HTR-8/SVneo (cell line): Measurements from ENCODE around the gene EEF1AKMT3.
A peak's percentile ranks its signal among the peaks of the same experiment; 100 is the strongest.

ENCODE experiments used
- DNase-seq: peaks from one replicate; pipeline ENCODE4 v3.0.0; 2011; ENCODE audit warnings: low spot score, mixed read lengths; ENCODE audit not compliant: insufficient read length
- FAIRE-seq: peaks from 2 replicates; lab custom pipeline; 2011; peaks lifted over from hg19 to GRCh38; lab: Jason Lieb, UNC

EEF1AKMT3 gene

DNA sequence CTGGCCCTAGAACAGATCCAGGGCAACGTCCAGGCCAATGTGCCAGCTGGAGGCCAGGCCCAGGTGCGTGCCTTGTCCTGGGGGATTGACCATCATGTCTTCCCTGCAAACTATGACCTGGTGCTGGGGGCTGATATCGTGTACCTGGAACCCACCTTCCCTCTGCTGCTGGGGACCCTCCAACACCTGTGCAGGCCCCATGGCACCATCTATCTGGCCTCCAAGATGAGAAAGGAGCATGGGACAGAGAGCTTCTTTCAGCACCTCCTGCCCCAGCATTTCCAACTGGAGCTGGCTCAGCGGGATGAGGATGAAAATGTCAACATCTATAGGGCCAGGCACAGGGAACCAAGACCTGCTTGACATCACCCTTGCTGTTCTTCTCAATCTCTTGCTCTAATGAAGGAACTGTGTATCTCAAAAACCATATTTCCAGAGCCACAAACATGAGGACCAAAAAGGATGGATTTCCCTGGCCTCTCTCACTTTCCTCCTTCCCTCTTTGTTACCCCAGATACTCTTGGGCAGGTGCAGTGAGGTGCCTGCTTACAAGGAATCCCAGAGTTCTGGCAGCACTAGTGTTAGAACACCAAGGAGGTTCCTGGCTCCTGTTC is 8.0 kb downstream of the EEF1AKMT3 start:
- DNase-seq (no peak), FAIRE-seq (no peak)

DNA sequence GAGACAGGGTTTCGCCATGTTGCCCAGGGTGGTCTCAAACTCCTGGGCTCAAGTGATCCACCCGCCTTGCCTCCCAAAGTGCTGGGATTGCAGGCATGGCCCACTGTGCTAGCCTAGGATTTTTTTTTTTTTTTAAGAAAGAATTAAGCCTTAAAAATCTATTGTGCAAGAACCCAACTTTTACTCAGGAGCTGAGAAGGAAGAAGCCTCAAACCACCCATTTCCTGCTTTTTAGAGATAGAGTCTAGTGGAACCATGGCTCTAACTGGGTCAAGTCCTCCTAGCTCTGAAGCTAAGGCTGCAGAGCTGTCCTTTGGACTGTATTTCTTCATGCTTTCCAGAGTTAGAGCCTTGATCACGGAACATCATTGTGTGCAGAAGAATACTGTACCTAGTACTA is 8.8 kb downstream of the EEF1AKMT3 start:
- no peak for DNase-seq
- FAIRE-seq, result no peak

DNA sequence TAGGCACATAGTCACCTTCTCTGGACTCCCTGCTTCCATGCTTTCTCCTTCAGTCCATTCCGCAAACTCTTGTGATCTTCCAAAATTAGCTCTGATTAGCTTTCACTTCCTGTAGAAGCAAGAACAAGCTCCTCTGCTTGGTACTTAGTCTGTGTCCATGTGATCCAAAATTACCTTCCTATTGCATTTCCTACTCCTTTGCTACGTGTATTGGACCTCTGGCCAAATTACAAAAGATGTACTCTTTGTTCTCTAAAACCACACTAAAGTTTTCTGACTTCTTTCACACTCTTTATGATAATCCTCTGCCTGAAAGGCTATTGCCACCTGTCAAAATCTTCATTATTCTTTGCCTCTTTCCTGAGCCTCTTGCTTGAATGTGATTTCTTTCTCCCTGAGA is 9.4 kb downstream of the EEF1AKMT3 start:
- no peak for DNase-seq
- no peak for FAIRE-seq

GRCh38 chr12:57782243-57782607 is 9.8 kb downstream of the EEF1AKMT3 start:
- no peak for DNase-seq
- no peak for FAIRE-seq

DNA sequence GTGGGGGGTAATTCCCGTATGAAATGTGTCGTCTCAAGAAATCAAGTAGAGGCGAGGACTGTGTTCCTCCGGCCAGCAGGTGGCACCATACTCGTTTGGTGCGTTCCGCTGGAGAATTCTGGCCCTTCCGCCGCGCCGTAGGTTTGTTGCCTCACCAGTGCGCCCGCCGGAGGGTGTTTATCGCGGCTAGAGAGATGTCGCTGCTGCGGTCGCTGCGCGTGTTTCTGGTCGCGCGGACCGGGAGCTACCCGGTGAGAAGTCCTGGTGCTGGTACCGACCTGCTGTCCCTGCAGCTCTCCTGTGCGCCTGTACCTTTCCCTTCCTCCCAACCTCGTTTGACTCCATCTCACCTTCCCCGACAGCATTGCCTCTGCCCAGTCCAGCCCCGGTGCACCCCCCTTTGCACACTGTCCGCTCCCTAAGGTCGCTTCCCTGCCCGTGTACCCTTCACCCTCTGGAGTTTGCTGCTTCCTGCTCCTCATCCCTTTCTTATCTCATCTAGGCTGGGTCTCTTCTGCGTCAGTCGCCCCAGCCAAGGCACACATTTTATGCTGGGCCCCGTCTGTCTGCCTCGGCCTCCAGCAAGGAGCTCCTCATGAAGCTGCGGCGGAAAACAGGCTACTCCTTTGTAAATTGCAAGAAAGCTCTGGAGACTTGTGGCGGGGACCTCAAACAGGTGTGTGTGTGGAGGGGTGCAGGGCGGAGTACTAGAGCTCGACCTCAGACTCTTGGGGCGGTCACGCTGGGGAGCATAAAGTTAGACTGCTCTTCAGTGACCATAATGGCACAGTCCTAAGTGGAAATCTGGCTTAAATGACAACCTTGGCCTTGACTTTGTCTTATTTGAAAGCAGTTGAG is 10.4 kb downstream of the EEF1AKMT3 start, which contains the start of gene TSFM:
TSS of gene TSFM (plus strand) at position 180 of the 858 bp plus-strand sequence. CDS start at position 195, 15 bp downstream.
- FAIRE-seq (peak; percentile 82), DNase-seq (peak; percentile 79)

DNA sequence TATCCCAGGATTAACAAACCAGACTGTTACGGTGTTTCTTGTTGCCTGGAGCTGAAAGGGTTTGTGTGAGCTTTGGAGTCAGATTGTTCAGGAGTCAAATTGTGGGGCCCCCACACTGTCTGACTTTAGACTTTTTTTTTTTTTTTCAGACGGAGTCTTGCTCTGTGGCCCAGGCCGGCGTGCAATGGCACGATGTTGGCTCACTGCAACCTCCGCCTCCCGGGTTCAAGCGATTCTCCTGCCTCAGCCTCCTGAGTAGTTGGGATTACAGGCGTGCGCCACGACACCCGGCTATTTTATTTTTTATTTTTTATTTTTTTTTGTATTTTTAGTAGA is 11.0 kb downstream of the EEF1AKMT3 start:
- no peak for FAIRE-seq
- DNase-seq, result no peak

- no peak for DNase-seq
- no peak for FAIRE-seq
Measured at GRCh38 chr12:57783861-57784260, 11.4 kb downstream of the EEF1AKMT3 start.

DNA sequence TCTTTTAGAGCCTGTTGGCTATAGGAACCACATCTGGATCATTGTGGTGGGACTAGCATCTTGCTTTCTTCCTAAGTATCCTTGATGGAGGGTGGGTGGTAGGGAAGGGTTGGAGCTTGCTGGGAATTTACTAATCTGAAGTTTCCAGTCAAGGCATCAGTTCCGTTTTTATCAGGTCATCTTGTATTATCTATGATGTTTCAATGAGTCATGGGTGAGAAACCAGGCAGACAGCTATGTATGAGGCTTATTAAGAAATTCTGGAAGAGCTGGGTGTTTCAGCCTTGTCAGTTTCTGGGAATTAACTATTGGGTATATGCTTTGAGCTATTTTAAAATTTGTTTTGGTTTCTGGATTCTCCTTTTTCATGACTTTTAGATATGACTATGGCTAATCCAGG is 21.5 kb downstream of the EEF1AKMT3 start:
- DNase-seq (peak; percentile 45), FAIRE-seq (no peak)

DNA sequence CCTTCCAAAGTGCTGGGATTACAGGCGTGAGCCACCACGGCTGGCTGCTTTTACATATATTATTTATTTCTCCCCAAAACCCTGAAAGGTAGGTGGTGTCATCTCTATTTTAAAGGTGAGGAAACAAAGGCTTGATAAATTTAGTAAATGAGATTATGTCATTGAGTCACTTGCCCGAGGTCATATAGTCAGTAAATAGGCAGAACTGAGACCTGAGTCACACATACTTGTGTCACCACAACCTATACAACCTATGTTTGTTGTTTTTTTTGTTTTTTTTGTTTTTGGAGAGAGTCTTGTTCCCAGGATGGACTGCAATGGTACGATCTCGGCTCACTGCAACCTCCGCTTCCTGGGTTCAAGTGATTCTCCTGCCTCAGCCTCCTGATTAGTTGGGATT is 22.9 kb downstream of the EEF1AKMT3 start:
- no peak for FAIRE-seq
- DNase-seq, result no peak

DNA sequence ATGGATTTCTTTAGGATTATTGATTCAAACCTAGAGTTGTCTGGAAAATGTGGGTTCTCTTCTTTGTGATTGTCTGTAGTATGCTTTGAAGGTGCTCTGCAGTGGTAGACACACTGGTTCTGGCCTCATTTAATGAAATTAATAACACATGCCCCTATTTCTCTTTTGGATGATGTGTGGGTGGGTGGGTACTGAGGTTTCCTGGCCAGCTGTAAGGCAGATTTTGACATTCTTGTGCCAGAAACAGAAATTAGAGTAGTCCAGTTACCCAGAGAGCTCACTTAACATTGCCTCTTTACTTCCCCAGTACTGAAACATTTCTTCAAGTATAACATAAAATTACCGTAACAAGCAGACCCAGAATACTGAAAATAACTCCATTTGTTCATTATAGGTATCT is 24.6 kb downstream of the EEF1AKMT3 start:
- DNase-seq (no peak), FAIRE-seq (no peak)

GRCh38 chr12:57797933-57798332 is 25.5 kb downstream of the EEF1AKMT3 start:
- DNase-seq, result no peak
- no peak for FAIRE-seq

DNA sequence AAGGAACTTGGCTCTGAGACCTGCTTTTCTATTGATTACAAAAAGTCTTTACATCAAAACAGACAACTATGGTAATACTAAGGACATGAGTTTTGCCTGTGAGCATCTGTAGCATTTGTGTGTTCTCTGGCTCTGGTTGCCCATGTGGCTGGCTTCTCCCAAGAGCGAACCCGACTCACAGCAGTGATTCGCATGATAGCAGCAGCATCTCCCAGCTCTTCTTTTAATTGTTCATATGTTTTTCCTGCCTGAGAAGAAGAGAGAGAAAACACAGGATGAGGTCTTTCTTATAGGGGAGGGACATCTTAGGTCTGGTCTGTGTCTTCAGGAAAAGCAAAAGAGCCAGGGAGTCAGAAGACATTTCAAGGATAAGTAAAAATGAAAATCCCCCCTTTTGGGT is 28.6 kb downstream of the EEF1AKMT3 start:
- no peak for DNase-seq
- no peak for FAIRE-seq

DNA sequence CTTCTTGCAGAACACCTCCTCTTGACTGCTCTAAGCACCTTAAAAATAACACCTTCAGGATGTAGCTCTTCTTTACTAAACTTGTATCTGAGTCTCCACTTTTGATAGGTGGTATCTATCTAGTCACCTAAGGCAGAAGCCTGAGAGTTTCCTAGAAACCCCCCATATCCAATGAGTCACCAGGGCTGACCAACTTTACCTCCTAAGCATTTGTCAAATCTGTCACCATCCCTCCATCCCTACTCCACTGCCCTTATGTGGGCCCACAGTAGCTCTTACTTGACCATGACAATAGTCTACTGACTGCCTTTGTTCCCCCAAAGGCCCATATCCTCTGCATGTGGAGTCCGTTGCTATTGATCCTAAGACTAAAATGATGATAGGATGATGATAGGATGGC is 30.2 kb downstream of the EEF1AKMT3 start:
- DNase-seq, result no peak
- no peak for FAIRE-seq

DNA sequence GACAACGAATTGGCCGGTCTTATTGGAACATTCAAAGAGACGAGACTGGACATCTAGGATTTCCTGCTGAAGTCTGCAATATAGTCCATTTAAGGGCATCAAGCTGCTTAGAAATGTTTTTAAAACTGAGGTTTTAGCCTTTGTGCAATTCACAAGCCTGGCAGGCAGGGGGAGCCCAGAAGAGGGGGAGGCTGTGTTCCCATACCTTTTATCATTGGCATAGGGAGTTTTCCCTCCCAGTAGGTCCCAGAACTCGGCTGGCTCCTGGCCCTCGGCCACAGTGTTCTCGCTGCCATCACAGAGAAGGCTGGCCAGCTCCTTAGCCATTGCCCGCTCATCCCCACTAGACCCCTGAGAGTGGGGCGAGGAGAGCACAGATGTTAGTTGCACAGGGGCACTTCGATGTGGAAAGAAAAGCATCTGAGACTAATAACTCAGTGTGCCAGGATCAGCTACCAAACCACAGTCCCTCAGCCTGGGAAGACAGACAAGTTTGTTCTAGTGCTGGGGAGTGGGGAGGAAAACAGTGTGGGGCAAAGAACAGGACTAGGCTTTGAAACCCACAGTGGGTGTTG is 31.0 kb downstream of the EEF1AKMT3 start:
- no peak for FAIRE-seq
- peak; percentile 61 for DNase-seq

DNA sequence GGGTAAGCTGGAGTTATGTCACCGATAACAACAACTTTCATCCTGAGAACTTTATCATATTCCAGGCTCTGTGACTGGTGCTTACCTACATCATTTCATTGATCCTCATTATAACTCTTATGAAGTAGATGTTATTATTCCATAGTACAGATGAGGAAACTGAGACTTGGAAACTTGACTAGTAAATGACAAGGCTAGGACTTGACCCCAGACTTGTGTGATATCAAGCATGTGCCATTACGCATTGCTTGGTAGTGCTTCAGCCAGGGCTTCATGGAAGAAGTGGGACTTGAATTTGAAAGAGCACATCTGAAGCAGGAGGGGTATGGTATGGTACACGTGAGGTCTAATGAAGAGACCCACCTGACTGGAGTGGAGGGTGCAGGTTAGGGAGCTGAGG is 34.3 kb downstream of the EEF1AKMT3 start:
- DNase-seq (no peak), FAIRE-seq (no peak)

DNA sequence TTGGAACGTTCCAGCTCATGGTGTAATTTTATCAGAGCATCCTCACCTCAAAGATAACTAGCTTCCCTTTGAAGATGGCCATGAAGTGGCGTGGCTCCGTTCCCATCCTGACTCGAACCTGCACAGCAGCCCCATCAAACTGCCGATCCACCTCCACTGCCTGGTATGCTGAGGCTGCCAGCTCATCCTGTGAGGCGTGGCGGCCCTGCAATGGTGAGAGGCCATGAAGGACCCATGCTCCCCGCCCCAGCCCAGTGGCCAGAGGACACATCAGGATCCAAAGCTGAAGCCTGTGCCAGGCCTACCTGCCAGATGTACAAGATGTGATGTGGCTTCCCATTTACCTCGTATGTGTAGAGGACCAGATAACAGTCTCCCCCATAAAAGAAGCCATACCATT is 34.9 kb downstream of the EEF1AKMT3 start:
- FAIRE-seq, result no peak

GRCh38 chr12:57808351-57808750 is 35.9 kb downstream of the EEF1AKMT3 start:
- DNase-seq (no peak), FAIRE-seq (no peak)

More for the DNA sequence above, 34.9 kb downstream of the EEF1AKMT3 start:
- no peak for DNase-seq

- FAIRE-seq (no peak), DNase-seq (no peak)
Measured at GRCh38 chr12:57809425-57809824, 37.0 kb downstream of the EEF1AKMT3 start.

DNA sequence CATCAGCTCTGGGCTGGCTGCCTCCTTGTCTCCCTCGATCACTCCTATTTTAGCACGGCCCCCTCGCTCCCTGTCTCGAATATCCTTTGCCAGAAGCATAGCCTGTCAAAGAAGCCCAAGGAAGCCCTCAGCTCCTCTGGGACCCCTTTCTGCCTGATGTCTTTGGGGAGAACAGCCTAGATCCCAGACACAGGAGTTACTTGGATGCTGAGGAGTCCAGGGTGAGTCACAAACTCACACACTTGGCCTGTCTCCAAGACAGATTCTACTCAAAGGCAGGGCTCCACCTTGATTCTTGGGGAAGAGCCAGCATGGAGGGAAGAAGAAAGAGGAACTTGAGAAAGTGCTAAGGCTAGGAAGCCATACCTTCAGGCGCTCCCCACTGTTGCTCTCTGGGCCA is 38.0 kb downstream of the EEF1AKMT3 start:
- no peak for FAIRE-seq
- DNase-seq, result no peak

DNA sequence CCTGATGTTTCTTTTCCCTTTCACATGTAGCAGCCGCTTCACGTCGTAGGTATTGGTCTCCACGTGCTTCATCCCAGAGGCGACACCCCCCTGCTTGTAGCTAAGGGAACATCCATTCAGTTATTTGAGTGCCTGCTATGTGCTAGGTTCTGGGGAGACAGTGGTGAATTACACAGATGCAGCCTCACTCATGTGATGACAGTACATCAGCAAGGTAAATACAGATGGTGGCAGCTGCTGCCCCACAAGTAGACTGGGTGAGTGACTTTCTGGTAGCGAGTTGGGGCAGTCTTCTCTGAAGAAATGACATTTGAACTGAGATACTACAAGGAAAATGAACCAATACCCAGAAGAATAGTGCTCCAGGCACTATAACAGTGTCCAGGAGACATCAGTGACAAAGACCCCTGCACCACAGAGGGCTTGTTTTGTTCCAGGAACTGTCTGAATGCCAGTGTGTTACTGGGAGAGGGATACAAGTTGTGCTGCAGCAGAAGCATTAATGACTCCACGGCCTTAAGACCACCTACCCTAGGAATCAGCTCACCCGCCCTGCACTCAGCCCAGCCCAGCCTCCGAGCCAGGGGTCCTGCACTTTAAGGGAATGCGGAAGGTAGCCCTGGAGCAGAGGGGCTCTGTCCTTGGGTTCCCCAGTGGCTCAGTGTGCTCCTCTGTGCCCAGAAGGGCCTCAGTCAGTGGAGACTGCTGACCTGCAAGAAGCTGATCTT is 38.8 kb downstream of the EEF1AKMT3 start:
- no peak for FAIRE-seq
- no peak for DNase-seq
